Right ventricle myocardium superior (tissue), 1 donor: ENCODE measurements around the gene NLRC4. TPM values are rescaled to one million over a fixed set of nuclear protein-coding genes. Genes with fewer than 3 reads are reported as not detected.

Experiments used
- ATAC-seq: fragments of 200-7000 bp; cut with Tn5 transposase; one replicate; pipeline ENCODE4 v1.9.1; 2020; ENCODE audit warnings: mild to moderate bottlenecking; ENCODE audit not compliant: poor library complexity
- DNase-seq: peaks from one replicate; pipeline ENCODE4 v3.0.0-alpha.2; 2020
- intact Hi-C: fragments of 100-400 bp; cut with DNase I; formaldehyde crosslinking; loops from one replicate; pipeline ENCODE4 v1.11.2; 2022
- total RNA-seq: library from RNA; stranded (reverse); fragmentation: NEBNext Ultra II Directional; extraction: Animal tissue kit (Norgen Biotek cat#: 25700); gene quantifications from one replicate; pipeline ENCODE4 v1.2.1, GENCODE V29; 2021
- donor health status: DM: no; HTN: yes; CAD: no; lungs with severe emphysema.

Gene NLRC4
- total RNA-seq, 1 donor from 2014 or later = 1.1 TPM

GRCh38 chr2:32182667-32183066 is 82.0 kb downstream of the NLRC4 start:
- intact Hi-C loops = no loop called here
- ATAC-seq = no peak
- DNase-seq = no peak

Other genes with a start within 250 kb of the NLRC4 start
- gene DPY30, start 225.1 kb downstream of the NLRC4 start, total RNA-seq = 42.3 TPM
- gene SPAST, start 201.3 kb downstream of the NLRC4 start, total RNA-seq = 10.7 TPM
- gene SLC30A6, start 99.0 kb downstream of the NLRC4 start, total RNA-seq = 14.2 TPM
- 67.5 TPM for gene YIPF4, start 13.0 kb upstream of the NLRC4 start, total RNA-seq
- gene BIRC6, start 92.1 kb upstream of the NLRC4 start, total RNA-seq = 32.9 TPM